Motor neuron (in vitro differentiated cells): ENCODE data around the gene BCAS1. TPM values are rescaled to one million over a fixed set of nuclear protein-coding genes. Genes with fewer than 3 reads are reported as not detected.

Experiments
- ATAC-seq, 8 experiments: fragments of 200-7000 bp; cut with Tn5 transposase; replicated peaks in 6 of 8; 2 replicates each; pipeline ENCODE4 v1.8.0; 2021; ENCODE audit warnings: mild to moderate bottlenecking in 8 of 8, moderate library complexity in 8 of 8
- H3K27ac ChIP-seq, 2 donors: fragments of 250-450 bp; sonication (Bioruptor Pico); 2 replicates each; pipeline ENCODE4 v1.9.0; 2021; ENCODE audit warnings: antibody characterized with exemption in 2 of 2, mild to moderate bottlenecking in 2 of 2, moderate library complexity in 1 of 2
- H3K4me1 ChIP-seq, 2 donors: fragments of 250-450 bp; sonication (Bioruptor Pico); replicated peaks in 1 of 2; 2 replicates each; pipeline ENCODE4 v1.6.1; 2021; ENCODE audit warnings: antibody characterized with exemption in 2 of 2, mild to moderate bottlenecking in 2 of 2, moderate library complexity in 1 of 2
- H3K4me3 ChIP-seq, 5 donors: fragments of 250-450 bp; sonication (Bioruptor Pico); 2 replicates each; pipeline ENCODE4 v1.9.0; 2021; ENCODE audit warnings: antibody characterized with exemption in 5 of 5, mild to moderate bottlenecking in 5 of 5, moderate library complexity in 4 of 5
- WGBS, 10 experiments: fragments of 450-650 bp; shearing (Covaris generic); methylation state at CpG; one replicate each; pipeline ENCODE4 v1.0.0; 2022; 5-methylcytosine and 5-hydroxymethylcytosine counted together
- in situ Hi-C, 9 experiments: fragments of 400-800 bp; cut with MboI; loops; one replicate each; pipeline ENCODE4 v1.15.0; 2021; ENCODE audit warnings: low sequenced_read_pairs in 9 of 9, low pct_unique_long_range_greater_than_20kb in 2 of 9; ENCODE audit not compliant: unreplicated experiment in 9 of 9
- total RNA-seq, 8 experiments: library from RNA; unstranded; fragments of 300-600 nt; gene quantifications; 2 replicates each; pipeline versions ENCODE4 v1.2.3 to v1.2.4, GENCODE V29; 2022

BCAS1 gene
- 1 to 10 TPM in 1 of 8 experiments, under 1 TPM in 7; 0.05 to 1.3 (median 0.28) TPM for total RNA-seq

- no peak for ATAC-seq
- Histone ChIP-seq H3K4me1 (peaks cover 6 to 8% of the 10 kb centered on the region in 2 donors), H3K27ac (no peak within 1 kb of the TSS), H3K4me3 (no peak within 1 kb of the TSS)
- in situ Hi-C loops: loop anchor here in 5 of 9 experiments (25.0 kb wide), 3 partner anchors 108 to 508 kb away; partner anchors contain the start of gene ZNF217 (in 4 of the 5)
- 55 to 100% (median 87%) methylated on average over 1 to 6 of the region's 11 CpGs; no CpG with 5 or more reads in 3 of the 10 experiments for WGBS, 10 experiments
Measured at GRCh38 chr20:54070187-54070987, at the start of gene BCAS1. Gene BCAS1 (minus strand): TSS chr20:54070594. CDS start chr20:54058718, 11,876 bp downstream.

- Histone ChIP-seq H3K4me3 (no peak overlapping the region), H3K27ac (no peak overlapping the region), H3K4me1 (no peaks in the 10 kb centered on the region)
- 8 to 100% (median 74%) methylated on average over 1 to 2 of the region's 2 CpGs; no CpG with 5 or more reads in 1 of the 10 experiments for WGBS, 10 experiments
- in situ Hi-C loops: loop anchor here in 2 of 9 experiments (25.0 kb wide), 1 partner anchor 518 kb away; no protein-coding TSS in a partner anchor
- ATAC-seq: no peak
Measured at GRCh38 chr20:54119744-54120143, 49.4 kb upstream of the BCAS1 start.

- H3K4me1 ChIP-seq: no peaks in the 10 kb centered on the region
- 40 to 100% (median 77%) methylated on average over 1 to 7 of the region's 9 CpGs for WGBS, 10 experiments
- ATAC-seq: no peak
- no peak overlapping the region for H3K27ac ChIP-seq
- no peak overlapping the region for H3K4me3 ChIP-seq
- in situ Hi-C loops: loop anchor here in 2 of 9 experiments (25.0 kb wide), 1 partner anchor 519 kb away; no protein-coding TSS in a partner anchor
Measured at GRCh38 chr20:54118220-54119001, 48.0 kb upstream of the BCAS1 start.

GRCh38 chr20:54116550-54117235 is 46.3 kb upstream of the BCAS1 start:
- no peaks in the 10 kb centered on the region for H3K4me1 ChIP-seq
- in situ Hi-C loops: loop anchor here in 2 of 9 experiments (25.0 kb wide), 1 partner anchor 521 kb away; no protein-coding TSS in a partner anchor
- H3K27ac ChIP-seq: peak overlapping the region in 1 of 2 donors; percentile 39
- H3K4me3 ChIP-seq: no peak overlapping the region
- ATAC-seq: no peak
- 80 to 100% (median 91%) methylated on average over 1 to 4 of the region's 4 CpGs; no CpG with 5 or more reads in 1 of the 10 experiments for WGBS, 10 experiments

GRCh38 chr20:54115172-54115854 is 44.9 kb upstream of the BCAS1 start:
- WGBS, 10 experiments: 20 to 100% (median 83%) methylated on average over 1 to 13 of the region's 15 CpGs; no CpG with 5 or more reads in 2 of the 10 experiments
- Histone ChIP-seq H3K4me3 (no peak overlapping the region), H3K4me1 (no peaks in the 10 kb centered on the region), H3K27ac (no peak overlapping the region)
- in situ Hi-C loops: loop anchor here in 2 of 9 experiments (25.0 kb wide), 1 partner anchor 522 kb away; no protein-coding TSS in a partner anchor
- ATAC-seq: no peak

GRCh38 chr20:54114109-54114508 is 43.7 kb upstream of the BCAS1 start:
- no peaks in the 10 kb centered on the region for H3K4me1 ChIP-seq
- no peak overlapping the region for H3K4me3 ChIP-seq
- no peak overlapping the region for H3K27ac ChIP-seq
- WGBS, 10 experiments: 50 to 100% (median 81%) methylated on average over 2 of the region's 2 CpGs; no CpG with 5 or more reads in 3 of the 10 experiments
- no peak for ATAC-seq
- in situ Hi-C loops: loop anchor here in 2 of 9 experiments (25.0 kb wide), 1 partner anchor 523 kb away; no protein-coding TSS in a partner anchor

GRCh38 chr20:54113566-54113965 is 43.2 kb upstream of the BCAS1 start:
- H3K27ac ChIP-seq: no peak overlapping the region
- in situ Hi-C loops: loop anchor here in 2 of 9 experiments (25.0 kb wide), 1 partner anchor 524 kb away; no protein-coding TSS in a partner anchor
- no peak overlapping the region for H3K4me3 ChIP-seq
- 83 to 100% (median 92%) methylated on average over 1 to 2 of the region's 2 CpGs; no CpG with 5 or more reads in 7 of the 10 experiments for whole genome bisulfite sequencing, 10 experiments
- peak in 3 of 8 experiments; percentile 93 to 99 (median 98) for ATAC-seq
- H3K4me1 ChIP-seq: no peaks in the 10 kb centered on the region

GRCh38 chr20:54112221-54112884 is 42.0 kb upstream of the BCAS1 start:
- no peak overlapping the region for H3K27ac ChIP-seq
- no peak for ATAC-seq
- no peak overlapping the region for H3K4me3 ChIP-seq
- in situ Hi-C loops: loop anchor here in 2 of 9 experiments (25.0 kb wide), 1 partner anchor 525 kb away; no protein-coding TSS in a partner anchor
- H3K4me1 ChIP-seq: no peaks in the 10 kb centered on the region
- 58 to 90% (median 70%) methylated on average over 2 to 3 of the region's 4 CpGs; no CpG with 5 or more reads in 3 of the 10 experiments for WGBS, 10 experiments

GRCh38 chr20:54111460-54111859 is 41.1 kb upstream of the BCAS1 start:
- ATAC-seq: no peak
- 76 to 100% (median 88%) methylated on average over 1 to 2 of the region's 2 CpGs; no CpG with 5 or more reads in 4 of the 10 experiments for WGBS, 10 experiments
- H3K4me1 ChIP-seq: no peaks in the 10 kb centered on the region
- in situ Hi-C loops: loop anchor here in 2 of 9 experiments (25.0 kb wide), 1 partner anchor 526 kb away; no protein-coding TSS in a partner anchor
- H3K4me3 ChIP-seq: no peak overlapping the region
- H3K27ac ChIP-seq: no peak overlapping the region

- no peaks in the 10 kb centered on the region for H3K4me1 ChIP-seq
- 60 to 100% (median 78%) methylated on average over 1 to 3 of the region's 3 CpGs; no CpG with 5 or more reads in 2 of the 10 experiments for WGBS, 10 experiments
- H3K27ac ChIP-seq: no peak overlapping the region
- ATAC-seq: no peak
- H3K4me3 ChIP-seq: no peak overlapping the region
- in situ Hi-C loops: loop anchor here in 2 of 9 experiments (25.0 kb wide), 1 partner anchor 527 kb away; no protein-coding TSS in a partner anchor
Measured at GRCh38 chr20:54110457-54110856, 40.1 kb upstream of the BCAS1 start.

GRCh38 chr20:54110041-54110440 is 39.6 kb upstream of the BCAS1 start:
- no peak overlapping the region for H3K4me3 ChIP-seq
- no peak for ATAC-seq
- no peaks in the 10 kb centered on the region for H3K4me1 ChIP-seq
- no peak overlapping the region for H3K27ac ChIP-seq
- in situ Hi-C loops: loop anchor here in 2 of 9 experiments (25.0 kb wide), 1 partner anchor 527 kb away; no protein-coding TSS in a partner anchor
